Dedifferentiated amniotic fluid mesenchymal stem cell (primary cell): ENCODE data around the gene MBP.
A peak's percentile ranks its signal among the peaks of the same experiment; 100 is the strongest.

ENCODE experiments used
- DNase-seq: peaks from one replicate; pipeline ENCODE4 v3.0.0-alpha.2; 2016; ENCODE audit errors: extremely low spot score

The MBP gene

DNA sequence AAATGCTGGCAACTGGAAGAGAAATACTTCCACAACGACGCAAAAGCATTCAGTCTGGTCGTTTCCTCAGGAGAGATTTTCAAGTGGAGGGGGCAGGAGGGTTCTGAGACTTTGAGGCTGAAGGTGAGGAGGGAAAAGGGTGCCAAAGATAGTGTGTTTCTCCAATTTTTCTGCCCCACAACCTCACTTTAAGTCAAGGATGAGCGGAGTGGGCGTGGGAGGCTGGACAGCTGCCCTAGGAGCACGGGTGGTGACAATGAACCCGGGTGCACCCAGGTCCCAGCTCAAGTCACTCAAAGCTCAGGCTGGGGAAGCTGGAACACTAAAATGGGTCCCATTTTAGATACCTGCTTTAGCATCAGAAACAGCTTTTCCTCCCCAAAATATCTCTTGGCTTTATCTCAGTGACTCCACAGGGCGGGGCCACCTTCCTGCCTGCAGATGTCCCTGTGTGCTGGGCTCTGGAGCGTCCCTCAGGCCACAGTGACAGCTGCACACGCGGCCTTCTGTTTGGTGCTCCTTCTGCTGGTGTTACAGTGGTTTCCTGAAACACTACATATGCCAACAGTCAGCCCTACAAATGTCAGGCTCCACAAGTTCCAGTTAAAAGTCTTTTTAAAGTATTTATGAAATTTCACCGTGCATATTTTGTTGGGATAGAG lies 1.4 kb upstream of the MBP start:
- DNase-seq, result no peak

DNA sequence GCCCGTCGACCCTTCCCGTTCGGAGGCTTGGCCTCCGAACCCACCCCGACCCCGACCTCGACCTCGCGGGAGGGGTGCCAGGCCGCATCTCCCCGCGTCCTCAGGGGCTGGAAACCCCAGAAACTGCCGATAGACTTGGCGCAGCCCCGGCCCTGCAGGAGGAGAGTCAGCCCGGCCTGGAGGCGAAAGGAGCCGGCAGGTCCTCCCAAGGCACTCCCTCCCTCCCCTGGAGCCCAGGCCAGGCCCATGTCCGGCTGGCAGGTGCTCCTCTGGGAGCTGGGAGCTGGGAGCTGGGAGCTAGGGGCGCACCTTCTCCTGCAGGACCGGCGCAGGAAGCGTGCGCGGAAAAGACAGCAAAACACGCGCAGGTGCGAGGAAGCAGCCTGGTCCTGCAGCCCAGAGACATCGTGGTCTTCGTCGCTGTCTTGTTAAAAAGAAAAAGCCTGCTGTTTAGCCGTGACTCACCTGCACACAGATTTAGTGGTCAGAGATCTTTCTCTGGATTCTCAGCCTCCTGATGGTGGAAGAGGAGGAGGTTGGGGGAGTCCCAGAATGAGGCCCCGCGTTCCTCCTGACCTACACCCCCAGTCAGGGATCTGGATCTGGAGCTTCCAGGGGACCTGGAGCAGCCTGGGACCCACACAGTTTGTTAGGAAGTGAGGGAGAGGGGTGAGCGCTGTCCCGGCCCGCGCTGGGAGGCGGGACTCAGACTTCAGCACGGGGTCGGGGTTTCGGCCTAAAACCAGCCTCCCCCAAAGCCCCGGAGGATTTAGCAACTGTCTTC lies 660 bp upstream of the MBP start:
- DNase-seq, result no peak

DNA sequence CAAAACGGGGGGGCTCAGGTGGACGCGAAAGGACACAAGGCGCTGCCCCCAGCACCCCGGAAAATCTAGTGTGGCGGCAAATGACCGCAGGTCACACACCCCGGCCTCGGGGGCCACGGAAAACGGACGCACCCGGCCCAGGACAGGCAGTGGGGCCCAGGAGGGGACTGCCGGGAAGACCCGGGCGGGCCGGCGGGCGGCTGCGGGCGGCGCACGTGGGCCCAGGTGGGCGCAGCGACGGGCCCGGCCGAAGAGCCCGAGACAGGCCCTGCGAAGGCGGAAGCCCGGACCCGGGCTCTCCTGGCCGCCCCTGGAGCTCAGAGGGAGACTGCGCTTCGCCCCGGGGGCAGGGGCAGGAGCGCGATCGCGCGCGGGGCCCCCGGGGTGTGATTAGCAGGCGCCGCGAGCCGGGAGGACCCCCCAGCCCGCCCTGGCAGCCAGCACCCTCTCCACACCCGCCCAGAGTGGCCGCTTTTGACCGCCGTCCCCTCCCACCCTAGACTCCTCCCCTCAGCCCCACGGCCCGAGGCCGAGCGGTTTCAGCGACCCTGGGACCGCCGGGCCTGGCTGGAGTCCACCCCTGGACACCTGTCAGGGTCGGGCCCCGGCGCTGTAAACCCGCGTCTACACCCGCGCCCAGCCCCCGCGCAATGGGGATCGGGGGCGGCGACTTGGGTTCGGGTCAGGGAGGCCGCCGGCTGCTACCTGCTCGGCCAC lies 773 bp downstream of the MBP start:
- no peak for DNase-seq

DNA sequence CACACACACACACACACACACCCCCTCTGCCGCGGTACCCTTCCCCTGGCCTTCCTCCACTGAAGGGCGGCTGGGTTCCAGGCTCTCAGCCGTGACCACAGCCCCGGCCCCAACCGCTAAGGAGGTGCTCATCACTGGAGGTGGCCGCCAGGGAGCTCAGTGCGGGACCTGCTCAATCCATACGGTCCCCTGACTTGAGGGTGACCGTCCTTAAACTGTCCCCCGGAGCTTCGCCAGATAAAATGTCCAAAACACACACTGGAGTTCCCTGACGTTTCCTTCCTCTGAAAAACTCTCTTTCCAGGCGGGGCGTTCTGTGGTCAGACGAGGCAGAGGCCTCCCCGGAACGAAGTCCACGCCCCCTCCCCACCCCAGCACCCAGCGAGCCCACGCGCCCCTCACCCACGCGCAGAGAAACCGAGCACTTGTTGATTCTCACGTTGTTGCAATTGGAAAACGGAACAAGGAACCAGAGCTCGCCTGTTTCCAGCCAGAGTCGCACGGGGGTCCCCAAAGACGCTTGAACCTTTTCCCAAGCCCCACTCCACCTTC lies 1.4 kb downstream of the MBP start:
- DNase-seq, result no peak

DNA sequence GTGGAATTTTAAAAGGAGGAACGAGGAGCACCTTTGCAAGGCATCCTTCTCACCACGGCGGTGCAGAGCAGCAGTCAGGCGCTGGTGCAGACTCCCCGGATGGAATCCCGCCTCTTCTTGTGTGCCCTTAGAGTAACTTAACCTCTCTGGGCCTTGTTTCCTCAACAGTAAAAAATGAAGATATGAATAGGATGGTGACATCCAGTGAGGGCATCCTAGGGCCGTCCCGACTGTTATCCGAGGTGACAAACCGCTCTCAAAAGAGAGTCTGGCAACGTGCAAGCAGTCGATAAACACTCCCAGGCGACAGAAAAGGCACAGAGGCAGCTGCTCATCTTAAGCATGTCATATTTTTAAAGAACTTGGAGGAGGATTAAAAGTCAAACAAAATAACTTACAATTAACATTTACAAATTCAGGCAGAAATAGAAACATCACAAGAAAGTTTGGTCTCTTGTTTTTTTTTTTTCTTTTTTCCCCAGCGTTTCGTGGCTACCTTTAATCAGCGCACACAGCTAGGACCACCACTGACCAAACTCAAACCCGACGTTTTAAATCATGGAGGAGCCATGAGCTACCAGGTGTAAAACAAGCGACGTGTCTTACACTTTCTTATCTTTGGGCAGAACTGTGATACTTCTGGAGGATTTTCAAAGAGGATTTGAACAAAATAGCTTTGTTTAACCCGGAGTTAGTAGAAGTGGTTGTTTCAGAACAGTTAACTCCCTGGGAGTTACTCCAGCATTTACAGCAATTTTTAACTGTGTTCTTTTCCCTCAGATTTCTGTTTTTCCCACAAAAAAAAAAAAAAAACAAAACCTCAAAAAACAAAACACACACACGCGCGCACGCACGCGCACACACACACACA lies 2.1 kb downstream of the MBP start:
- no peak for DNase-seq

DNA sequence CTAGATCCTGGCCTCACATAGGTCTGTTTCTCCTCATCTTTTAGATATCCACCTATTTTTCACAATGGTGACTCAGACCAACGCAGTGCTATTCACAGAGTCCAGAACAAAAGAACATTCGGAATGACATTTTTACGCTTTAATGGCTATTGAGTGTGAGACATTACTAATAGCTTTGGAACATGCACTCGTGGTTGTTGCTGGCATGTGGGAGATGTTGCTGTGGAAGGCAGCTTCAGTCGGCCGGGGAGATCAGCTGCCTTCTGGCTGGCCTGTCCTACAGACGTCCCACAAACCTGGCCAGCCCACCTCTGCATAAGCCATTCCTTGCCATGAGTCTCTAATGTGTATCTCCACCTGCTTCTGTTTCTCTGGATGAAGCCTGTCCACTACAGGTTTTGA lies 3.4 kb downstream of the MBP start:
- no peak for DNase-seq

DNA sequence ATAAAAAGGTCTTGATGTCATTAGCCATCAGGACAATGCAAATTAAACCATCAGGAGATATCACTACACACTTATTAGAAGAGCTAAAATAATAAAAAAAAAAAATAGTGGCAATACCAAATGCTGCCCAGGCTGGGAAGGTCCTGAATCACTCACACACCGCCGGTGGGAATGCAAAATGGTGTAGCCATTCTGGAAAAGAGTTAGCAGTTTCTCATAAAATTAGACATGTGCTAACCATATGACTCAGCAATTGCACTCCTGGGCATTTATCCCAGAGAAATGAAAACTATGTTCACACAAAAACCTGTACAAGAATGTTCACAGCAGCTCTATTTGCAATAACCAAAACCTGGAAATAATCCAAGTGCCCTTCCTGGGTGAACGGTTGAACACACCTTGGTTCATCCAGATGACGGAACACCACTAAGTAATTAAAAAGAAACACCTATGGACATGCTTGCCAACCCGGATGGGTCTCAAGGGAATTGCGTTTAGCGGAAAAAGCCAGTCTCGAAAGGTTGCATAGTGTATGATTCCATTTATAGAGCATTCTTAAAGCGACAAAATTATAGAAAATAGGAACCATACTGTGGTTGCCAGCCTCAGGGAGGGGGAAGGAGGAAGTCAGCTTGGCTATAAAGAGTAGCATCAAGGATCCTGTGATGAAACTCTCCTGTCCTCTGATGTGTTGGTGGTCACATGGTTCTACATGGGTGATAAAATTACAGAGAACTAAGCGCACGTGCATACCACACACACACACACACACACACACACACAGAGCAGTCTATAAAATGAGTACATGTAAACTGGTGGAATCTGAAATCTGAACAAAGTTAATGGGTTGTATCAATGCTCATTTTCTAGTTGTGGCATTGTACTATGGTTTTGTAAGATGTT lies 4.6 kb downstream of the MBP start:
- peak; percentile 59 for DNase-seq

DNA sequence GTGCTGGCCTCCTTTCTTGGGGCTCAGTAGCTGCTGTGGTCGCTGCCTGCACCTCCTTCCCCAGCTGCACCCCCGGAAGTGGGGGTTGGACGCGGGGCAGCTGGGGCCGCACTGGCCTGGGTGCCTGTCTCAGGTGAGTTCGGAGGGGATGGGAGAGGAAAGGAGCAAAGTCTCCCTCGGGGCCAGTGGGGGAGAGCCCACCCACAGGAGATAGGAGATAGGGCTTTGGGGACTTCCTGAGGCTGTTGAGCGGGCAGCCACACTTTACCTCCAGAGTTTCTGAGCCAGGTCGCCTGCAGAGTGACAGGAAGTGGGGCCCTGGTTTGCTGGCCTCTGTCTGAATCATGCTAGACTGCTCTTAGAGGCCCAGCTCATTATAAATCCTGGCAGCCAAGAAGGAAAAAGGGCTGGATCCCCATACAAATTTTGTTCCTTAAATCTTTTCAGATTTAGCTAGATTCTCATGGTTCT lies 8.1 kb downstream of the MBP start:
- no peak for DNase-seq

DNA sequence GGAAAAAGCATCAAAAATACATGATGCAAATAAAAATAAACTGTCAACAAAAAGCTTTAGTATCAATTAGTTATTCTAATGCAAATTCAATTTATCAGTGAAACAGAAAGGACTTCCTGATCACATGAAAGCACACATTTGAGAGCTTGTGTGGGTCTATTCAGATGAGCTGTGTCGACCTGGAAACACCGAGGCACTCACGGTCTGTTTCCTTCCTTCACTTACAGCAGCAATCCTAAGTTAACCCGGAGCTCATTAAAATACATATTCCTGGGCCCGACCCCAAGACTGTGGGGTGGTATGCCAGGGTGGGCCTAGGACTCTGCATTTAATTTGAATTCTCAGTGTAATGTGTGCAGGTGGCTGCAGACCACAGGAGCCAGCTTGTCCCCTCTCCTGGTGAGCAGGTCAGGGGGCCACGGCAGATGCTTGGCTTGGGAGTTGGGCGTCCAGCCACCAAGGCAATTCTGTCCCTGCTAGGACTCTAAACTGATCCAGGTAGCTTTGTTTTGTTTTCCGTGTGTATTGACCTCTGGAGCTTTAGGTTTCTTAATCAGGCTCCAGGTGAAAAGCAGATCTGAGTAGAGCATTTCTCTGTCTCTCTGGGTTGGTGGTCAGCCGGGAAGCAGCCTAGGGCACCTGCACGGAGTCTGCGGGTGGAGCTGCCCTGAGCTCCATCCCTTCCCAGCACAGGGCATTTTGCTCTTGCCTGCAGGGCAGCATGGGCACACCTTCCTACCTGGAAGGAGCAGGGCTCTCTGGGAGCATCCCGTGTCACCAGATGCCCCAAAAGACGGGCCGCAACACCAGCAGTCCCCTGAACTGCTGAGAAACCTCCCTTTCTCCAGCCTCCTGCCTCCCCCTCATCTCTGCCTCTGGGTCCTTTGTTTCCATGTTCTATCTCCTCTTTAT lies 9.0 kb downstream of the MBP start:
- no peak for DNase-seq

DNA sequence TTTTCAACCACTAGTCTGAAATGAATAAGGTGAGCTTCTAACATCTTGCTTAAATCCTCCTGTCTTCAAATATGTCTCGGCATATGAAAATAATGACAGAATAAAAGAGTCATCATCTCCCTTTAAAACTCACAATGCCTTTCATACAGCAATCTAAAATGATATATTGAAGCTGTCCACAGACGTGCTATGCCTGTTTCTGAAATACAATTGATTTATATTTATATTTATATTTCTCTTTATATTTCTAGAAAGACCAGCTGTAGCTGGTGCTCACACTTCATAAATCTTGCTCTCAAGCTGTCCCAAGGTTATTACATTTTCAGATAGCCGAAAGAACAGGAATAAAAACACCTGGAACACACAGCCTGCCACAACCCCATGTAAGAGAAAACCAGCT lies 11.1 kb downstream of the MBP start:
- DNase-seq, result no peak

DNA sequence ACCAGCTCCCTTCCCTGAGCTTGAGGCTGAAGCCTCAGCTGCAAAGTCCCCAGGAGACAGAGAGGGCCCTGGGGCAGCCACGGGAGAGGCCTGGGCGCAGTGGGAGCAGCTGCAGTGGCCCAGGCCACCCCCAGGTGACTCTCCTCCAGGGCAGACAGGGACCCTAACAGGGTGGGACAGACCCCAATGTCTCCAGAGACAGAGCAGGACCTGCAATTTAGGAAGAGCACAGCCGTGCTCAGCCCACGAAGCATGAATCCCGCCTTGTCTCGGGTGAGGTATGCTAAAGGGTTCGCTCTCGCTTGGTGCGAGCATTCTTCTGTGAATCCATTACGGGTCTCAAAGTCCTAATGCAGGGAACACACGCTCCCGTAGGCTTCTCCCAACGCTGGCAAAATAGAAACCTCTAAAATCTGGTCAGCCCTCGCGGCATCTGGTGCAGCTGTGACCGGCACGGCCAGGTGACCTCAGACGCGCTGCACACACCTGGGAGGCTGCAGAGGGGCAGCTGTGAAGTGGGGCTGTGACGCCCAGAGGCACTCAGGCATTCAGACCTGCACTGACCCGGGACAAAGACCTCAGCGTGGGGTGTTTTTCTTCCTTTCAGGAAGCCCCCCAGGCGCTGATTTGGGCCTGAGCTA lies 12.6 kb downstream of the MBP start:
- DNase-seq, result no peak

DNA sequence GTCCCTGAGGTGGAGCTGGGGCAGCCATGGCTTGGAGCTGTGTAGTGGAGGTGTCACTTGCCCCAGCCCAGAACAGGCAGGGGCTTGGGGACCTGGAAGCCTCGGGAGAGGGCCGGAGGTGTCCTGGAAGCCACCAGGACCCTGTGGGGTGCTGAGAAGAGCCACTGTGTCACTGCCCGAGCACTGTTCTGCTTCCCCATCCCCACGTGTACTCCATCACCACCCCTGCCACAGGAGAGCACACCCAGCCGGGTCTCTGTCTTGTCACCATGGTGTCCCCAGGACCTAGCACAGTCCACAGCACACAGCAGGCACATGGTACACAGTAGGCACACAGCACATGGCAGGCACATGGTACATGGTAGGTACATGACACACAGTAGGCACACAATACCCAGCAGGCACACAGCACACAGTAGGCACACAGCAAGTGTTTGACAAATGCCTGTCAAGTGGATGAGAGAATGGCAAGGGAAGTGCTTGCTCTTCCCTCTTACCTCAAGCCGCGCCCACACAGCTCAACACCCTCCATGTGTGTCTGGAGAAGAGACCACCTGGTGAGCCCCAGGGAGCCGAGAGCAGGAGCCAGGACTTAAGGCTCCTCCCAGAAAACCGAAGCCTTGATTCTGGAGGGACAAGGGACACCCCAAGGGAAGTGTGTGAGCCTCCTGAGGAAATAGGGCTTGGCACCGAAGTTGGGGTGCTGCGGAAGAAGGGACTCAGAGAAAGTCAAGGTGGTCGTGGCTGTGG lies 13.3 kb downstream of the MBP start:
- no peak for DNase-seq

DNA sequence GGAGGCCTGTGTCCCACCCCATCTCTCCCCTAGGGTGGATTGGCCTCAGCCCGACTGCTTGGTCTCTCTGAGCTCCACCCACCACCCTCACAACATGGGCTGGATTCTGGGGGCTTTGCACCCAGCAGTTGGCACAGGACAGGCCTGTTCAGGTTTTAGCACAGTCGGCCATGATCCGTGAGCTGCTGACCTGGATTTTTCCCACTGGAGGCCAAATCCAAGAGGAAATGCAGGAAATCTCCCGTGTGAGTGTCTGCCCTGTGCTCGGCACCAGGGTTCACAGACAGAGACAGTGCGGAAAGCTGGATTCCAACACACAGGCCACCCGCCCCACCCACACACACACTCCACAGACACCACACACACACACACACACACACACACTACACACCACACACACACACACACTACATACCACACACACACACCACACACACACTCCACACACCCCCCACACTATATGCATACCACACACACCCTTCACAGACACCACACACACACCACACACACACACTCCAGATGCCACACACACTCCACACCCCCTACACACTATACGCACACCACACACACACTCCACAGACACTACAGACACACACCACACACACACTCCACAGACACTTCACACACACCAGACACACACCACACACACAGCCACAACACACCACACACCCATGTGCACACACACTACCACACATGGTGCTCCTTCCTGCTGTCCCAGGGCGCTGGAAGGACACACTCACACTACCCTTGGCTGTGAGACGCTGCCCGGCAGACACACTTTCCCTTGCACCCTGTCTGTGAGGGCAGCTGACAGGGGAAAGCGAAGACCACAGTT lies 14.1 kb downstream of the MBP start:
- DNase-seq, result no peak

DNA sequence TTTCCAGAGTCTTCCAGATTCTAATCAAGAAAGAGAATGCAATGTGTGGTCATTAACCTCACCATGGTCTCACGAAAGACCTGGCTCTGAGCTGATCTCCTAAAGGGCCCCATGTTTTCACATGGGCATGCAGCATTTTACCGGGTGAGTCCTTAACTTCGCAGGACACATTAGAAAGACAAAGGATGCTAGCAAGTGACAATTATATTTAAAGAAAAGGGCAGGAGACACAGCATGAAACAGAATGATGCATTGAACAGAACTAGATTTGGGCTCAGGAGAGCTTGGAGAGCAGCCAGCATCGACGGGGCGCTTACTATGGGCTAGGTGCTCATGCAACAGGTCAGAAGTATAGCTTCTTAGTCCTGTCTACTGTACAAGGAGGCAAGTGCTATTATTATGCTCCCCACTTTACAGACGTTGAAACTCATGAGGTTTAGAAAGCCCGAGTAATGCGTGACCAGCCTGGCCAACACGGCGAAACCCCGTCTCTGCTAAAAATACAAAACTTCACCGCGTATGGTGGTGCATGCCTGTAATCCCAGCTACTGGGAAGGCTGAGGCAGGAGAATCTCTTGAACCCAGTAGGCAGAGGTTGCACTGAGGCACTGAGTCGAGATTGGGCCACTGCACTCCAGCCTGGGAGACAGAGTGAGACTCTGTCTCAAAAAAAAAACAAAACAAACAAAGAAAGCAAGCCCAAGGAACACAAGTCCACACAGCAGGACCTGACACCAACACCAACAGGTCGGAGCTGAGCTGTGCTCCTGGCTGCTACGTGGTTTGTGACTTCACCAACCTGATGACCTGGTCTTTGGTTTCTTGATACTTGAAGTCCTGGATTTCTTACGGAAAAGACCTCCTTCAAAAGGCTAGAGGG lies 16.1 kb downstream of the MBP start:
- no peak for DNase-seq

DNA sequence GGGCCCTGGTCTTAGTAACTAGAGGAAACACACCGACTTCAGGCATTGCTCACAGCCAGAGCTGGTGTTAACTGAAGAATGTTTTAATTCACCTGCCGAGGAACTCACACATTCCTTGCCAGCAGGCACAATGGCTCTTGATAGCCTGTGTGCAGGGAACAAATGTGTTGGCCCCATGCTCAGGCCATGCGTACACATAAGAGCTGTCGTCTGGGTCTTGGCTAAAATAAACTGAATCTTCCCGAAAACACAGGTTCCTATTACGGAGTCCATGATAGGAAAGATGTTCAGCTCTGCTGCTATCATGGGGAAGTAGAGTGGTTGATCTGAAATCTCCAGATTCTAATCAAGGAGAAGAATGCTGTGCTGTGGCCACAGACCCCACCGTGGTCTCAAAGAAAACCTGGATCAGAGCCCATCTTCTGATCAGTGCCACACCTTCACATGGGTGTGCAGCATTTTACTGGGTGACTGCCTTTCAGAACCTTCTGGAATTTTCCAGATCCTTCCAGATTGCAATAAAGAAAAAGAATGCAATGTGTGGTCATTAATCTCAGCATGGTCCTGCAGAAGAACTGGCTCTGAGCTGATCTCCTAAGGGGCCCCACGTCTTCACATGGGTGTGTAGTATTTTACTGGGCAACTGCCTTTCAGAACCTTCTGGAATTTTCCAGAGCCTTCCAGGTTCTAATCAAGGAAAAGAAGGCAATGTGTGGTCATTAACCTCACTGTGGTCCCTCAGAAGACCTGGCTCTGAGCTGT lies 17.2 kb downstream of the MBP start:
- DNase-seq, result no peak
